MM.1S (cell line): ENCODE measurements around the gene NFIX.

Experiments
- CTCF ChIP-seq: fragments of 300-600 bp; sonication (generic); IDR thresholded peaks from 2 replicates; pipeline ENCODE4 v1.5.1; 2016; ENCODE audit warnings: antibody characterized with exemption, low read length, mixed read lengths
- EZH2 ChIP-seq: fragments of 300-600 bp; sonication (generic); optimal IDR thresholded peaks from 2 replicates; pipeline ENCODE3; 2017; ENCODE audit warnings: low read depth, mild to moderate bottlenecking, antibody characterized with exemption, low read length, mixed read lengths
- EZH2phosphoT487 ChIP-seq: fragments of 300-600 bp; sonication (generic); IDR thresholded peaks from 2 replicates; pipeline ENCODE4 v1.6.1; 2018; ENCODE audit warnings: antibody characterized with exemption, low read length

- TF ChIP-seq CTCF (no peak), EZH2 (no peak), EZH2phosphoT487 (no peak)
These were observed 125.5 kb downstream of the NFIX start for GRCh38 chr19:13120817-13121216.
